ENCODE measurements around the gene CBX5. TPM values are rescaled to one million over a fixed set of nuclear protein-coding genes. Genes with fewer than 3 reads are reported as not detected.

CBX5 gene
- total and polyA plus RNA-seq, 12 donors = 13.4 to 53.5 (median 49.1) TPM

GRCh38 chr12:54191550-54192022, 88.3 kb downstream of the CBX5 start:
- Histone ChIP-seq H3K27ac (no peak overlapping the region), H3K4me1 (peaks cover 0 to 34% (median 14%) of the 10 kb centered on the region in 9 donors), H3K36me3 (peaks cover 0 to 6% (median 0%) of the 10 kb centered on the region in 9 donors), H3K27me3 (peaks cover 0 to 69% (median 63%) of the 10 kb centered on the region in 7 donors), H3K9me3 (no peaks in the 10 kb centered on the region), H3K4me3 (no peak overlapping the region)
- ATAC-seq (peak; percentile 43 to 71 (median 60)), DNase-seq (peak; percentile 72 to 80)
- 0% methylated on average over 14 of the region's 14 CpGs for WGBS, 2 donors
- intact Hi-C loops (cut with DNase I) = loop anchor here in 6 of 10 donors (1.0 to 10.0 kb wide), 7 partner anchors 158 to 397 kb away; partner anchors contain the start of gene HOXC5 (in 3 of the 6)
- peak; percentile 73 to 87 (median 82) for TF ChIP-seq CTCF (IDR thresholded peaks at IDR 0.05)

- Histone ChIP-seq H3K27ac (no peak overlapping the region), H3K27me3 (peaks cover 0 to 64% (median 58%) of the 10 kb centered on the region in 7 donors), H3K9me3 (no peaks in the 10 kb centered on the region), H3K4me1 (peaks cover 0 to 29% (median 14%) of the 10 kb centered on the region in 9 donors), H3K36me3 (peaks cover 0 to 10% (median 0%) of the 10 kb centered on the region in 9 donors), H3K4me3 (no peak overlapping the region)
- 22 to 33% methylated on average over 4 of the region's 4 CpGs for WGBS, 2 donors
- DNase-seq (no peak), ATAC-seq (no peak)
- intact Hi-C loops (cut with DNase I) = loop anchor here in 4 of 10 donors (1.0 to 10.0 kb wide), 6 partner anchors 158 to 396 kb away; partner anchors contain the start of gene HOXC5 (in 2 of the 4)
- no peak for TF ChIP-seq CTCF (IDR thresholded peaks at IDR 0.05)
Observed at GRCh38 chr12:54191126-54191525, 88.8 kb downstream of the CBX5 start.

- 12 to 15% methylated on average over 3 of the region's 3 CpGs for WGBS, 2 donors
- DNase-seq = no peak
- H3K27ac ChIP-seq = peak overlapping the region in 1 of 10 donors; percentile 4
- H3K36me3 ChIP-seq = peaks cover 0 to 10% (median 0%) of the 10 kb centered on the region in 9 donors
- peaks cover 0 to 45% (median 39%) of the 10 kb centered on the region in 7 donors for H3K27me3 ChIP-seq
- intact Hi-C loops (cut with DNase I) = no loop called here
- no peaks in the 10 kb centered on the region for H3K9me3 ChIP-seq
- H3K4me3 ChIP-seq = peak overlapping the region in 8 of 10 donors; percentile 60 to 100 (median 81)
- ATAC-seq = peak in 2 of 8 donors; percentile 2 to 15
- no peak for TF ChIP-seq CTCF (IDR thresholded peaks at IDR 0.05)
- peaks cover 0 to 23% (median 14%) of the 10 kb centered on the region in 9 donors for H3K4me1 ChIP-seq
Observed at GRCh38 chr12:54189198-54189539, 90.8 kb downstream of the CBX5 start.

- H3K27ac ChIP-seq = no peak overlapping the region
- intact Hi-C loops (cut with DNase I) = no loop called here
- TF ChIP-seq CTCF (IDR thresholded peaks at IDR 0.05) = no peak
- DNase-seq (no peak), ATAC-seq (no peak)
- H3K27me3 ChIP-seq = peaks cover 0 to 24% (median 18%) of the 10 kb centered on the region in 7 donors
- no peaks in the 10 kb centered on the region for H3K9me3 ChIP-seq
- H3K36me3 ChIP-seq = peaks cover 0 to 28% (median 1%) of the 10 kb centered on the region in 9 donors
- H3K4me3 ChIP-seq = no peak overlapping the region
- H3K4me1 ChIP-seq = peaks cover 0 to 23% (median 14%) of the 10 kb centered on the region in 9 donors
- 89 to 98% methylated on average over 3 of the region's 3 CpGs for WGBS, 2 donors
Observed at GRCh38 chr12:54187075-54187474, 92.8 kb downstream of the CBX5 start.

All from heart right ventricle (tissue), 16 donors.